ENCODE results near the gene HLF. TPM values are rescaled to one million over a fixed set of nuclear protein-coding genes. Genes with fewer than 3 reads are reported as not detected.

The HLF gene
- total RNA-seq, 2 donors from 2014 or later = 26.5 to 34.9 TPM

DNA sequence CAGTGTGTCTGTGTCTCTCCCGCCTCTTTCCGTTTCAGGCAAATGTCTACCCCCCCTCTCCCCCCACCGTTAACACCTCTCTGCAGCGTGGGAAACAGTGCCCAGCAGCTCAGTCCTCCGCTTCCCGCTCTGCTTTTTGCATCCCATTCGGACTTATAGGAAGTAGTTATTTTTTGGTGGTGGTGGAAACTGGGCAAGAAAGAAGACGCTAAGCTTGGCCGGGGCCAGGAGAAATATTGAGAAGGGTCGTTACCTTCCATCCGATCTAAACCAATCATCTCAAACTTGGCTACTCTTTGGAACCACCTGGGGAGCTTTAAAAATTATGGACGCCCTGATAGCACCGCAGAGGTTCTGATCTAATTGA is 499 bp upstream of the HLF start:
- intact Hi-C loops (cut with DNase I) = loop anchor here (1.0 to 10.0 kb wide), 2 partner anchors 26 to 81 kb away; no protein-coding TSS in a partner anchor
- TF ChIP-seq POLR2AphosphoS5 (IDR thresholded peaks at IDR 0.05) = no peak
- TF ChIP-seq, protein P1, sequence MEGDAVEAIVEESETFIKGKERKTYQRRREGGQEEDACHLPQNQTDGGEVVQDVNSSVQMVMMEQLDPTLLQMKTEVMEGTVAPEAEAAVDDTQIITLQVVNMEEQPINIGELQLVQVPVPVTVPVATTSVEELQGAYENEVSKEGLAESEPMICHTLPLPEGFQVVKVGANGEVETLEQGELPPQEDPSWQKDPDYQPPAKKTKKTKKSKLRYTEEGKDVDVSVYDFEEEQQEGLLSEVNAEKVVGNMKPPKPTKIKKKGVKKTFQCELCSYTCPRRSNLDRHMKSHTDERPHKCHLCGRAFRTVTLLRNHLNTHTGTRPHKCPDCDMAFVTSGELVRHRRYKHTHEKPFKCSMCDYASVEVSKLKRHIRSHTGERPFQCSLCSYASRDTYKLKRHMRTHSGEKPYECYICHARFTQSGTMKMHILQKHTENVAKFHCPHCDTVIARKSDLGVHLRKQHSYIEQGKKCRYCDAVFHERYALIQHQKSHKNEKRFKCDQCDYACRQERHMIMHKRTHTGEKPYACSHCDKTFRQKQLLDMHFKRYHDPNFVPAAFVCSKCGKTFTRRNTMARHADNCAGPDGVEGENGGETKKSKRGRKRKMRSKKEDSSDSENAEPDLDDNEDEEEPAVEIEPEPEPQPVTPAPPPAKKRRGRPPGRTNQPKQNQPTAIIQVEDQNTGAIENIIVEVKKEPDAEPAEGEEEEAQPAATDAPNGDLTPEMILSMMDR (IDR thresholded peaks at IDR 0.05) = no peak
- no peak for TF ChIP-seq POLR2A (IDR thresholded peaks at IDR 0.05)
- H3K27ac ChIP-seq = no peak overlapping the region
- H3K4me3 ChIP-seq = peak overlapping the region in 1 of 2 donors; percentile 39
- no peaks in the 10 kb centered on the region for H3K27me3 ChIP-seq (replicated peaks; ENCODE audit: insufficient read depth)
- 3% methylated on average over 13 of the region's 13 CpGs for WGBS
- no peak for DNase-seq (ENCODE audit: low spot score)
- H3K4me1 ChIP-seq (replicated peaks) = no peaks in the 10 kb centered on the region
- no peaks in the 10 kb centered on the region for H3K9me3 ChIP-seq
- no peaks in the 10 kb centered on the region for H3K36me3 ChIP-seq

DNA sequence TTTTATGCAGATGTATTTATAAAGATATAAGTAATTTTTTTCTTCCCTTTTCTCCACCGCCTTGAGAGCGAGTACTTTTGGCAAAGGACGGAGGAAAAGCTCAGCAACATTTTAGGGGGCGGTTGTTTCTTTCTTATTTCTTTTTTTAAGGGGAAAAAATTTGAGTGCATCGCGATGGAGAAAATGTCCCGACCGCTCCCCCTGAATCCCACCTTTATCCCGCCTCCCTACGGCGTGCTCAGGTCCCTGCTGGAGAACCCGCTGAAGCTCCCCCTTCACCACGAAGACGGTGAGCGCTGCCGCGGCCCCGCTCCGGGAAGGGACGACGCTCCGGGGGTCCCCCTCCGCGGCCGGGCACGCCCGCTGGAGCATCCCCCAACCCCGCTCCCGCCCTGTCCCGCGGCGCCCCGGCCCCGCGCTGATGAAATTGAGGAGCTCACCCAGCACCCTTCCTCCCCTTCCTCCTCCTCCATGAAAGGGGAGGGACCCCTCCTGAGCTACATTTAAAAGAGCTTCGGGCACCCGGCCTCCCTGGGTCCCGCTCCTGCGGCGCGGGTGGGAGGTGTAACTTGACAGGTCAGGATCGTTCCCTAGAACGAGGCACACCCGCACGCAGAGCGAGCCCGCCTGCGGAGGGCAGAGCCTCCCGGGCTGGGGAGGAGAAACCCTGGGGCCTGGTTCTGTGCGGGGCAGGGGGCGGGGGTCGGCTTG is 706 bp downstream of the HLF start:
- TF ChIP-seq POLR2AphosphoS5 (IDR thresholded peaks at IDR 0.05) (no peak), POLR2A (IDR thresholded peaks at IDR 0.05) (no peak)
- TF ChIP-seq, protein P1 (IDR thresholded peaks at IDR 0.05) = no peak
- 2% methylated on average over 44 of the region's 52 CpGs for WGBS
- H3K9me3 ChIP-seq = no peaks in the 10 kb centered on the region
- H3K27me3 ChIP-seq (replicated peaks; ENCODE audit: insufficient read depth) = no peaks in the 10 kb centered on the region
- H3K36me3 ChIP-seq = no peaks in the 10 kb centered on the region
- H3K4me3 ChIP-seq = peak overlapping the region; percentile 39 to 45
- intact Hi-C loops (cut with DNase I) = loop anchor here (10.0 kb wide), 1 partner anchor 79 kb away; no protein-coding TSS in a partner anchor
- peak overlapping the region; percentile 78 to 80 for H3K27ac ChIP-seq
- H3K4me1 ChIP-seq (replicated peaks) = no peaks in the 10 kb centered on the region
- DNase-seq (ENCODE audit: low spot score) = no peak

DNA sequence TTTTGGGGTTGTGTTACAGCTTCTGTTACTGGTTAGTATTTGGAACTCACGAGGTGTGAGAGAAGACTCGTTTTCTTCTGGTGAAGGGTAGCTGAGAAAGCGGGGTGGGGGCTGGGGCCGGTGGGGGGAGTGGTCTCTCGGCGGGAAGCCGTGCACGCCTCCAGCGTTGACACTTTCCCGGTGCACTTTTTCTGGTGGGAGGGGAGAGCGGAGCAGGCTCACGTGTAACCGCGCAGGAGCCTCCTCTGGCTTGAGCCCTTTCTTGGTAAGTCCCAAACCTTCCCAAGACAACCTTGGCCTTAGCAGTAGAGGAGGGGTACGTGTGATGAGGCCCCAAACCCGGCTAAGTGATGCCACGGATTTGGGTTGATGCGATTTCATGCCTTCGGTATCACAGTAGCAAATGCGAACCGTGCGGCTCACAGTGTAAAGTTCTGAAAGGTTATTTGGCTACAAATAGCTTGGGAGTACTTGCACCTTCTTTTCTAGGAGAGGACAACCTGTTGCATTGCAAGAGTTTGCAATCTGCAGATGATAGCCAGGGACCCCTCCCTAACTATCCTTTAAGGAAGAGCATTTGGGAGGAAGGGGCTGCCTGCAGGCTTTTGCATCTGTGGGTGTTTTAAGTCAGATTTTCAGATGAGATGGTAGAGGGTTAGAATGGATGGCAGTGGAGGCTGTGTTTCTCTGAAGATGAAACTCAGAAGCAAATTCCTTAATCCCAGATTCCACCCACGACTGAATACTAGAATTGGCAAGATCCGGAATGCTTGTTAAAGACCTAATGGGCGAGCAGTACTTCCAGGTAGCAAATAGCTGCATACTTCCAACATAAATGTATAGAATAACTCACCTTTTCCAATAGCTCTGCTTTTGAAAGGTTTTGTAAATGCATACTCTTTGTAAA is 1.5 kb downstream of the HLF start:
- TF ChIP-seq, protein P1 (IDR thresholded peaks at IDR 0.05) = no peak
- no peak for TF ChIP-seq POLR2AphosphoS5 (IDR thresholded peaks at IDR 0.05)
- TF ChIP-seq POLR2A (IDR thresholded peaks at IDR 0.05) = no peak
- H3K4me1 ChIP-seq (replicated peaks) = no peaks in the 10 kb centered on the region
- intact Hi-C loops (cut with DNase I) = loop anchor here (10.0 kb wide), 1 partner anchor 78 kb away; no protein-coding TSS in a partner anchor
- peak overlapping the region; percentile 78 to 80 for H3K27ac ChIP-seq
- H3K9me3 ChIP-seq = no peaks in the 10 kb centered on the region
- no peaks in the 10 kb centered on the region for H3K36me3 ChIP-seq
- no peak for DNase-seq (ENCODE audit: low spot score)
- WGBS = 11% methylated on average over 25 of the region's 25 CpGs
- no peaks in the 10 kb centered on the region for H3K27me3 ChIP-seq (replicated peaks; ENCODE audit: insufficient read depth)
- peak overlapping the region; percentile 39 to 45 for H3K4me3 ChIP-seq

DNA sequence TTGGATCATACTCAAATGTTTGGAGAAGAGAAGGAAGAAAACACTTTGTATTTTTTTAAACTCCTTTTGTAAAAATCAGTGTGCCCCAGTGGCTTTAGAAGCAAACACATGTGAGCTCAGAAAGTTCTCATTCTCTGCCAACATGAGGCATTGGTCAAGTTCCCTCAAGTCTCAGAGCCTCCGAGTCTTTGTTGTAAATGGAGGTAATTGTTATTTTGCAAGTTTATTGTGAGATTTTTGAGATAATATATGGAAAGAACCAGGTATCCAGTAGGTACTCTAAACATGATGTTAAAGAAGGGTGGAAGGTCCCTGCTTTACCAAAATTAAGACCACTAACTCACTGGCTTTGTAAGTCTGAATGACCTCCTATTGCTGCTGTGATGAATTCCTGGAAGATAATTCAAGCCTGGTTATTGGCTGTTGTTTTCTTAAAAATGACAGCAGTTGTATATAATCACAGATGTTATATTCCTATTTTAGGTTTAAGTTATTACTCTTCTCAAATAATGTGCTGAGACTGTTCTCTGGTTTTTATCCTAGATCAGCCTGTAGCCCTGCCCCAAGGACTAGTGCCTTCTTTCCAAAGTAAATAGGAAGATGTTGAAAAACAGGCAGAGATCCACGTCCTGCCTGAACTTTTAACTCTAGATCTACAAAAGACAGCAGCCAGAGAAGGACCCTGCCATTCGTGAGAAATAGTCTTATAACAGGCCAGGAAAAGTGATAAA is 2.4 kb downstream of the HLF start:
- no peaks in the 10 kb centered on the region for H3K4me1 ChIP-seq (replicated peaks)
- H3K4me3 ChIP-seq = peak overlapping the region; percentile 39 to 45
- no peaks in the 10 kb centered on the region for H3K27me3 ChIP-seq (replicated peaks; ENCODE audit: insufficient read depth)
- TF ChIP-seq POLR2A (IDR thresholded peaks at IDR 0.05) = no peak
- peak; percentile 25 for TF ChIP-seq POLR2AphosphoS5 (IDR thresholded peaks at IDR 0.05)
- WGBS = 12% methylated on average over 3 of the region's 3 CpGs
- intact Hi-C loops (cut with DNase I) = loop anchor here (10.0 kb wide), 1 partner anchor 78 kb away; no protein-coding TSS in a partner anchor
- H3K9me3 ChIP-seq = no peaks in the 10 kb centered on the region
- peak overlapping the region; percentile 78 to 80 for H3K27ac ChIP-seq
- H3K36me3 ChIP-seq = no peaks in the 10 kb centered on the region
- DNase-seq (ENCODE audit: low spot score) = no peak
